Left lung (tissue), 10 donors: ENCODE results near the gene XPR1. TPM values are rescaled to one million over a fixed set of nuclear protein-coding genes. Genes with fewer than 3 reads are reported as not detected.

ENCODE experiments used
- ATAC-seq: fragments of 200-7000 bp; cut with Tn5 transposase; one replicate; pipeline ENCODE4 v1.9.1; 2020; ENCODE audit warnings: moderate library complexity
- DNase-seq, 4 donors: peaks; one replicate each; pipeline ENCODE4 v3.0.0-alpha.2; 2013 to 2020
- H3K27ac ChIP-seq, 2 donors: fragments of 200-600 bp; sonication (generic) in 1 of 2; one replicate each; pipeline versions ENCODE4 v1.5.0 to v1.8.0; 2020 to 2021
- H3K27me3 ChIP-seq, 2 donors: fragments of 200-600 bp; sonication (generic) in 1 of 2; one replicate each; pipeline versions ENCODE4 v1.5.0 to v1.8.0; 2020 to 2021
- H3K36me3 ChIP-seq, 2 donors: fragments of 200-600 bp; sonication (generic) in 1 of 2; one replicate each; pipeline versions ENCODE4 v1.5.0 to v1.8.0; 2020 to 2021
- H3K4me1 ChIP-seq, 2 donors: fragments of 200-600 bp; one replicate each; pipeline ENCODE4 v1.8.0; 2021
- H3K4me3 ChIP-seq, 2 donors: fragments of 200-600 bp; sonication (generic) in 1 of 2; one replicate each; pipeline versions ENCODE4 v1.5.0 to v1.8.0; 2020 to 2021; ENCODE audit warnings: mild to moderate bottlenecking in 1 of 2
- H3K9me3 ChIP-seq, 2 donors: fragments of 200-600 bp; sonication (generic) in 1 of 2; one replicate each; pipeline versions ENCODE4 v1.5.0 to v1.8.0; 2020 to 2021
- intact Hi-C, 2 donors: fragments of 100-400 bp; cut with DNase I; formaldehyde crosslinking; loops; one replicate each; pipeline versions ENCODE4 v1.11.2 to v1.14.2; 2022
- polyA plus RNA-seq, 6 donors: library from polyadenylated mRNA; unstranded; fragments of 120-200 nt; gene quantifications; one replicate each; pipeline ENCODE4 v1.2.1, GENCODE V29; 2013; ENCODE audit not compliant: insufficient read length in 6 of 6
- total RNA-seq, 2 donors: library from RNA; stranded (reverse); fragmentation: NEBNext Ultra II Directional; extraction: Animal tissue kit (Norgen Biotek cat#: 25700); gene quantifications; one replicate each; pipeline ENCODE4 v1.2.1, GENCODE V29; 2021
- TF ChIP-seq, protein P1 (sequence below), 2 donors: fragments of 200-600 bp; sonication (generic) in 1 of 2; IDR thresholded peaks; one replicate each; pipeline versions ENCODE4 v1.5.0 to v1.8.0; 2021; ENCODE audit warnings: antibody characterized with exemption in 2 of 2
- donor health status: DM: no; HTN: yes; CAD: no.
- donor health status: DM: no; HTN: no; CAD: no.

XPR1 gene
- total and polyA plus RNA-seq, 8 donors, result 24.6 to 34.2 (median 27.8) TPM

DNA sequence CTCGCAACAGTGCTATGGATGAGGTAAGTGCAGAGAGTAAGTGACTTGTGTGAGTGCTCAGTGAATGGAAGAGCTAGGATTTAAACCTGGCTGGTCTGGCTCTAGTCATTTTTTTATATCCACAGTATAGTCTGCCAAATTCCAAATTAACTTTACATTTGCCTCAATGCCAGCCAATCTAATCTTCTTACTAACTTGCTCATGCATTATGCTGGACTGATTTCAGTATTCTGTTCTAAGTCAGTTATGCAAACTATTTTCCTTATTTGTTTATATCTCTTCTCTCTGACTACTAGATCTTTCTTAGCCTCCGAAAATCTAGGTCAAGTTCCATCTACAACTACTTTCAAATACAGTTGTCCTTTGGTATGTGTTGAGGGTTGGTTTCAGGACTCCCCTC lies 133.3 kb downstream of the XPR1 start:
- DNase-seq, result peak in 1 of 4 donors; percentile 12
- H3K27ac ChIP-seq, result no peak overlapping the region

DNA sequence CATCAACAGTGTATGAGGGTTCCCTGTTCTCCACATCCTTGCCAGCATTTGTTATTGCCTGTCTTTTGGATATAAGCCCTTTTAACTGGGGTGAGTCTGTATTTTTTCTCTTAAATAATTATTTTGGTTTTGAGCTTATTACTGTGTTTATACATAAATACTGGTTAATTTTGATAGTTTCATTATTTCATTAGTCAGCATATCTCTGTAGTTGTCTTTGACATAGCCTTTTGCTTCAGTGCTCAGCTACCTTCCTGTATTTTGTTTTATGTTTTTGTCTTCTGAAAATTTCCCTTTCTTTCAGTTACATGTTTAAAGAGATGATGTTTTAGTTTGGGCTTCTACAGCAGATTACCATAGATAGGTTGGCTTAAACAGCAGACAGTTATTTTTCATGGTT lies 138.1 kb downstream of the XPR1 start:
- DNase-seq (no peak), ATAC-seq (no peak)
- intact Hi-C loops, result no loop called here
- Histone ChIP-seq H3K27ac (no peak overlapping the region), H3K36me3 (no peaks in the 10 kb centered on the region), H3K4me1 (no peaks in the 10 kb centered on the region), H3K9me3 (no peaks in the 10 kb centered on the region), H3K27me3 (no peaks in the 10 kb centered on the region), H3K4me3 (no peak overlapping the region)
- TF ChIP-seq, protein P1, sequence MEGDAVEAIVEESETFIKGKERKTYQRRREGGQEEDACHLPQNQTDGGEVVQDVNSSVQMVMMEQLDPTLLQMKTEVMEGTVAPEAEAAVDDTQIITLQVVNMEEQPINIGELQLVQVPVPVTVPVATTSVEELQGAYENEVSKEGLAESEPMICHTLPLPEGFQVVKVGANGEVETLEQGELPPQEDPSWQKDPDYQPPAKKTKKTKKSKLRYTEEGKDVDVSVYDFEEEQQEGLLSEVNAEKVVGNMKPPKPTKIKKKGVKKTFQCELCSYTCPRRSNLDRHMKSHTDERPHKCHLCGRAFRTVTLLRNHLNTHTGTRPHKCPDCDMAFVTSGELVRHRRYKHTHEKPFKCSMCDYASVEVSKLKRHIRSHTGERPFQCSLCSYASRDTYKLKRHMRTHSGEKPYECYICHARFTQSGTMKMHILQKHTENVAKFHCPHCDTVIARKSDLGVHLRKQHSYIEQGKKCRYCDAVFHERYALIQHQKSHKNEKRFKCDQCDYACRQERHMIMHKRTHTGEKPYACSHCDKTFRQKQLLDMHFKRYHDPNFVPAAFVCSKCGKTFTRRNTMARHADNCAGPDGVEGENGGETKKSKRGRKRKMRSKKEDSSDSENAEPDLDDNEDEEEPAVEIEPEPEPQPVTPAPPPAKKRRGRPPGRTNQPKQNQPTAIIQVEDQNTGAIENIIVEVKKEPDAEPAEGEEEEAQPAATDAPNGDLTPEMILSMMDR (IDR thresholded peaks at IDR 0.05), result no peak

More for the DNA sequence above, 133.3 kb downstream of the XPR1 start:
- TF ChIP-seq, protein P1 (IDR thresholded peaks at IDR 0.05), result no peak
- Histone ChIP-seq H3K4me3 (no peak overlapping the region), H3K36me3 (no peaks in the 10 kb centered on the region), H3K4me1 (no peaks in the 10 kb centered on the region), H3K9me3 (no peaks in the 10 kb centered on the region), H3K27me3 (no peaks in the 10 kb centered on the region)
- intact Hi-C loops, result no loop called here
- peak; percentile 29 for ATAC-seq

DNA sequence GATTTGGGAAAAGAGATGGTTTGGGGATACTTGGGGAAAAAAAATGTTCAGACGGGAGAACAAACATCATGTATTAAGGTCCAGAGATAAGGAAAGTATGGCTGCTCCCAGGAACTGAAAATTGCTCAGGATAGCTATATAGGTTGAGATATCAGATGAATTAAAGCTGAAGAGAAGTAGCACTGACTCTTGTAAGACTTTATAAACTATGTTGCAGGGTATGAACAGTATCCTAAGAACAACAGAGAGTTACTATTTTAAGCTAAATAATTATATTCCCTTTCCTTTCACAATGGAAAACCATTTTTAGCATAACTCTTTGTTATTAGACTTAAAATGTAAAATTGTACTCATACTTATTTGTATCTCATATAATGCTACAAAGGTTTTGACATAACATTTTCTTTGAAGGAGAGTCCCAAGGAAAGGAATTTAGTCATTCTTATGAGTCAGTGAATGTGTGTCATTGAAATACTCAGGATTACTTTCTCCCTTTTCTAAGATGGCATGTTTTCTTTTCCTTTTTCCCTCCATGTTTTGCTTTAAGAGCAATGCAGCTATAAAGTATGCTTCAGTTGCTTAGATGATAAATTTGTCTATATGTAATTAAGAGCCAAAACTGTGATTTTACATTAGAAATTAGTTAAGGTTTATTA lies 141.5 kb downstream of the XPR1 start:
- intact Hi-C loops, result no loop called here

DNA sequence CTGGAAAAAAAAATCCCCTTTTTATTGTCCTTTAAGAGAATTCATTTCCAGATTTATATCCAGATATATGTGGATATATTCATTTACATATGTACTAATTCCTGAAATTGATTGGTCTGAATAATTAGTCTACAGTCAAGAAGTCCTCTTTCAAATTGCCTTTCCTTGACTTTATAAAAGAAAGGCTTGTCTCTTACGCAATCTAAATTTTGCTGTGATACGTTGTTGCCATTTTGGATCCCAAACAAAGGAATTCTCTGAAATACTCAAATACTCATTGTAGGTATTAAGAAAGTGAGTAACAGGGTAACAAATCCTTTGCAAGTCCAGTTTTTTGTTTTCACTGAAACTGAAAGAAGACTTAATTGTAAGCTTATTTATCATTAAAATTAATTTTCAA lies 144.0 kb downstream of the XPR1 start:
- no peak for ATAC-seq
- intact Hi-C loops, result no loop called here

More for the DNA sequence above, 141.5 kb downstream of the XPR1 start:
- no peak overlapping the region for H3K27ac ChIP-seq
- ATAC-seq (peak; percentile 16), DNase-seq (no peak)
- H3K36me3 ChIP-seq, result no peaks in the 10 kb centered on the region
- H3K4me3 ChIP-seq, result no peak overlapping the region
- H3K4me1 ChIP-seq, result no peaks in the 10 kb centered on the region
- no peaks in the 10 kb centered on the region for H3K9me3 ChIP-seq
- TF ChIP-seq, protein P1 (IDR thresholded peaks at IDR 0.05), result no peak
- H3K27me3 ChIP-seq, result no peaks in the 10 kb centered on the region

GRCh38 chr1:180777072-180777689 lies 145.4 kb downstream of the XPR1 start:
- Histone ChIP-seq H3K9me3 (no peaks in the 10 kb centered on the region), H3K4me1 (no peaks in the 10 kb centered on the region), H3K27me3 (no peaks in the 10 kb centered on the region), H3K4me3 (no peak overlapping the region), H3K36me3 (no peaks in the 10 kb centered on the region), H3K27ac (no peak overlapping the region)
- DNase-seq (no peak), ATAC-seq (no peak)
- intact Hi-C loops, result no loop called here
- TF ChIP-seq, protein P1 (IDR thresholded peaks at IDR 0.05), result no peak

More for the DNA sequence above, 144.0 kb downstream of the XPR1 start:
- Histone ChIP-seq H3K4me3 (no peak overlapping the region), H3K36me3 (no peaks in the 10 kb centered on the region), H3K27me3 (no peaks in the 10 kb centered on the region), H3K9me3 (no peaks in the 10 kb centered on the region), H3K27ac (no peak overlapping the region), H3K4me1 (no peaks in the 10 kb centered on the region)
- DNase-seq, result no peak
- TF ChIP-seq, protein P1 (IDR thresholded peaks at IDR 0.05), result no peak
